ENCODE measurements around the gene CRIM1.

DNA sequence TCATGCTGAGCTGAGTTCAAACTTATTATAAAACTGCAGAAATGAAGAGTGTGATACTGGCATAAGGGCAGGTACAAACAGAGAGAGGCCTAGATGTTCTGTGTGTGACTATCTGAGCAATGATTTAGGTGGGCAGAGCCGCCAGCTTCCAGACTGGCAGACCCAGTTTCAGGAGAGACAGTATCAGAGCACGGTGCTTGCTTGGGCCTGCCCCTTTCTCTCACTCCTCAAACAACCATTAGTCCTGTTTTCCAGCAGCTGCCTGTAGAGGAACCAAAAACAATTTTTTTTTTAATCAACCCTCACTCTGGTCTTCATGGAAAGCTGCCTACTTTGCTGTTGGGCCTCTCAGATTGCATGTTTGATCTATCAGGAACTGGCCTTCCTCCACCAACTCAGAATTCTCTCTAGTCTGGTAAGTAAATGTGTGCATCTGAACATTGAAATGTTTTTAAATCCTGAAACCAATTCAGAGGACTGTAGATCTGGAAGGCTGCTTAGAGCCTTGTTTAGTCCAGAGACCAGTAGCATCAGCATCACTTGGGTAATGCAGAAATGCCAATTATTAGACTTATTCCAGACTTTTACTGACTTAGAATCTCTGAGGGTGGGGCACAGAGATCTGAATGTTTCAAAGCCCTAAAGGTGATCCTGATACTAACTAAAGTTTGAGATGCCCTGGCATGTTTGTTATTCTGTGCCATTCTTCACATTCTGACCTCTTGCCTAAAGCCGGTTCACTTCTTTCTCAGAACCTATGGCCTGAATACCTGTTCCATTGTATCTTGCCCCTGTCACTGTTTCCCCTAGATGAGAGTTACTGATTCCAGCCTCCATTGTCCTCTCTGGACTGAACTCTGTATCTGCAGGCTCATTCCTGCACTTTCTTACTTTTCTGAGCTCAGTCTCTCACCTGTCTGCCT, 24.8 kb upstream of the CRIM1 start:
- TF ChIP-seq CTCF (IDR thresholded peaks at IDR 0.05), result no peak
- TF ChIP-seq POLR2AphosphoS5 (IDR thresholded peaks at IDR 0.05), result no peak
- no peak for TF ChIP-seq POLR2A (IDR thresholded peaks at IDR 0.05)

Data from upper lobe of left lung (tissue), 4 donors.